SKM-1 treated with dmso at 0.1 percent for 144 hours (cell line): ENCODE data around the gene BLTP2.
"Not testable (repeated sequence)": the region's sequence is repeated elsewhere in the genome, so short reads cannot be mapped to it uniquely, and the experiment has no call there.

Experiments used
- DNase-seq: peaks from one replicate; lab custom pipeline; 2025; ENCODE audit not compliant: unreplicated experiment; lab: John Stamatoyannopoulos, UW

The BLTP2 gene

DNA sequence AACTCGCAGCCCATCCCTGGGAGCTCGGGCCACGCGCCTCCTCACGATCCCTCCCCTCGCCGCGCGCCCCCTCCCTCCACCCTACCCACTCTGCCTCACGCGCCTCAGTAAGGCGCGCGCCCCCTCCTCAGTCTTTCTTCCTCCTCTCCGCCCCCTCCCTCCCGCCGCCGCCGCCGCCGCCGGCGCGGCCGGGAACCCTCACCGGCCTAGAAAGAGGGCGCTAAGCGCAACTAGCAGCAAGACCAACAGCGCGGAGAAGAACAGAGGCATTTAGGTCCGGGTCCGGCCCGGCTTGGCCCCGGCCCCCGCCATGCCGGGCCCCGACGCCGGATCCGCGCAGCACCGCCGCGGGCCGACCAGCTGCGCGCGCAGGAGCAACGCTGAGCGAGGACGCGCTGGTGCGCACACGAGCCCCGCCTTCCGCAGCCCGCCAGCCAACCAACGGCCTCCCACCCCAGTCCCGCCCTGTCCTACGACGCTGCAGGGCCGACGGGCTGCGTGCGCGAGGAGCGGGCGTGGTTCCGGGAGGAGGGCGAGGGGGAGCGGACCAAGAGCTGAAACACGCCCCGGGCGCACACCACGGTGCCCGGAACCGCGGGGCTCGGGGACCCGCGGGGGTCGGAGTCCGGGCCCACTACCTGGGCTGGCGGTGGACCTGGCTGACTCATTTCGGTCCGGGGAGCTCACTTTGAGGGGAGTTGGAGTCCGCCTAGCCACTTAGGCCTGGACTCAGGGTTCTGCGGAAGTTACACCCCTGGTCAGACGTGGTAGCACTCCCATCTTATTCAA lies at the start of gene BLTP2:
Gene BLTP2, minus strand, starts transcription at position 372 of the 789 bp plus-strand sequence. Its CDS starts 102 bp downstream, at position 270.
- DNase-seq: peak; percentile 90

DNA sequence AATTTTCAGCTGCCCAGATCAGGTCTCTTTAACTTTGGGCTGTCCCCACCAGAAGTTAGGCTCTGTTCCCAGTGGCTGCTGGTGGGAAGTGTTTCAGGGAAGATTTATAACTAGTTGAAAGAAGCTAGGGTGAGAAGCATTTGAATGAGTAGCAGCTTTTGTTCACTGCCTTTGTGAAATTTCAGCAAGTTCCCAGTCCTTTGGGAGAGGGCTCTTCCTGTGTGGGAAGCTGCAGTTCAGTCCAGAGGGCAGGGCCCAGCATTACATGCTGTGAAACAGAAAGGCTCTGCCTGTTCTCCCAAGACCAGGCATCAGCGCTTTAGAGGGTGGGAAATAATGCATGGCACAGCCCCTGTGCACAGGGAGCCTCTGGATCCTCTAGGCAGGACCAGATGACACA lies 48.9 kb upstream of the BLTP2 start:
- DNase-seq: no peak

DNA sequence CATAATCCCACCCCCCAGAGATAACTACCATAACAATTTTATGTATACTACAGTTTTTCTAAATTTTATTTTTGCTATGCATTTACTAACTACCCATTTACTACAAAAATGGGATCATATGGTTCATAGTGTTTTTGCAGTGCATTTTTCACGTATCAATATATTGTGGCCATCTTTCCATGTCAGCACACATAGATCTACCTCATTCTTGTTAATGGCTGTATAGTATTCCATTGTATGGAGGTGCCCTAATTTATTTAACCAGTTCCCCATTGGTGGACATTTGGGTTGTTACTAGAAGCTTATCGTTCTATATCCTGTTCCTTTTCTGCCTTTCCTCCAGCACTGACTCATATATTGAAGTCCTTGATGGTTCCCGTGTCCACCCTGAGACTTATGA lies 44.1 kb upstream of the BLTP2 start:
- no peak for DNase-seq

GRCh38 chr17:28688481-28688880 lies 43.5 kb upstream of the BLTP2 start:
- no peak for DNase-seq

GRCh38 chr17:28686296-28686695 lies 41.3 kb upstream of the BLTP2 start:
- DNase-seq: no peak

DNA sequence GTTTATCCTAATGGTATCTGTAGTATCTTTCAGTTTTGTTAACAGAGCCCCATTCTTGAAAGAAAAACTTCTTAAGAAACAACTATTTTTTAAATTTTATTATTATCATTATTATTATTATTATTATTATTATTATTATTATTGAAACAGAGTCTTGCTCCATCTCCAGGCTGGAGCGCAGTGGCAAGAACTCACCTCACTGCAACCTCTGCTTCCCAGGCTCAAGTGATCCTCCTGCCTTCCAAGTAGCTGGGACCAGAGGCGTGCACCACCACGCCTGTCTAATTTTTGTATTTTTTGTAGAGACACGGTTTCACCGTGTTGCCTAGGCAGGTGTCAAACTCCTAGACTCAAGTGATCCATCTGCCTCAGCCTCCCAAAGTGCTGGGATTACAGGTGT lies 40.4 kb upstream of the BLTP2 start:
- no peak for DNase-seq

- DNase-seq: no peak
Measured at GRCh38 chr17:28684963-28685362, 40.0 kb upstream of the BLTP2 start.

GRCh38 chr17:28682655-28683054 lies 37.7 kb upstream of the BLTP2 start:
- DNase-seq: no peak

DNA sequence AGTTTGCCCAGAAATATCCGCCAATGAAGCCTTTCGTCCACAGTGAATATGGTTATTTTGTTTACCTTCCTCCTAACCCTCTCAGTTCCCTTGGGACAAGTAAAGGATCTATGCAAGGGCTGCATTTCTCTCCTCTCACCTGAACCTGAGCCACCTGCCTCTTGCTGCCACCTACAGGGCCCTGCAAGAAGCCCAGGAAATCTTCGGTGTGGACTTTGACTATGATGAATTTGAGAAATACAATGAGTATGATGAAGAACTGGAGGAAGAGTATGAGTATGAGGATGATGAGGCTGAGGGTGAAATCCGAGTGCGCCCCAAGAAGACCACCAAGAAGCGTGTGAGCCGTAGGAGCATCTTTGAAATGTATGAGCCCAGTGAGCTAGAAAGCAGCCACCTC lies 31.0 kb upstream of the BLTP2 start:
- DNase-seq: no peak

- DNase-seq: no peak
Measured at GRCh38 chr17:28675490-28675889, 30.5 kb upstream of the BLTP2 start.

GRCh38 chr17:28669918-28670317 lies 25.0 kb upstream of the BLTP2 start:
- DNase-seq: no peak

DNA sequence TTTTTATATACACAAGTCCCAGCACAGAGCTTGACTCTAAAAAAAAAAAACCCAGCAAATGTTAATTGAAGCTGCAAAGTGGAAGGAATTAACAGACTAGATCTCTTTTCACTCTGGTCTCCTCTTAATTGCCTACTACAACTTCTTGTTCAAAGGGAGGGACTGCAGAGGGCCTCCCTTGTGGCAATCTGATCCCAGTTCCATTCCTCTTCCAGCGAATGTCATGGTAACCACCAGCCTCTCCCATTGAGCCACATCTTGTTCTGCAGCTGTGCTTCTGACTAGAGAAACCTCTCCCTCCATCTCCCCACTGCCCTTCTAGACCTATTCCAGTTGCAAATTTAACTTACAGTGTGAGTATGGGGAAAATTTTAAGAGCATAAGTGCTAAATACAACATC lies 22.9 kb upstream of the BLTP2 start:
- DNase-seq: no peak

- no peak for DNase-seq
Measured at GRCh38 chr17:28665994-28666393, 21.0 kb upstream of the BLTP2 start.

DNA sequence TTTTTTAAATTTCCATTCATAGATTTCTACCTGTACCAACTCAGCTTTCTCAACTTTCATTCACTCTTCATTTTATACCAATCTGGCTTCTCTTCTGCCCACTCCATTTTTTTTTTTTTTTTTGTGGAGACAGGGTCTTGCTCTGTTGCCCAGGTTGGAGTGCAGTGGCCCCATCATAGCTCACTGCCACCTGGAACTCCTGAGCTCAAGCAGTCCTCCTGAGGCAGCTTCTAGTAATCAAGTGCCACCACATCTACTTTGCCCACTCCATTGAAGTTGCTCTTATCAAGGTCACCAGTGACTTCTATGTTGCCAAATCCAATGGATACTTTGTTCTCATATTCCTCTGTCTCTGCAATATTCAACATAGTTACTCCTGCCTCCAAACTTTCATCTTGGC lies 18.8 kb upstream of the BLTP2 start:
- DNase-seq: no peak

- no peak for DNase-seq
Measured at GRCh38 chr17:28662527-28662829, 17.5 kb upstream of the BLTP2 start.

GRCh38 chr17:28661635-28662526 lies 16.9 kb upstream of the BLTP2 start, which contains the start of the genes SDF2 and SUPT6H:
TSS of gene SDF2 (minus strand) at chr17:28661906. CDS start at chr17:28661876, 30 bp downstream.
TSS of gene SUPT6H (plus strand) at chr17:28662205. CDS start at chr17:28673402, 11,197 bp downstream.
- peak; percentile 89 for DNase-seq

GRCh38 chr17:28659497-28659881 lies 14.5 kb upstream of the BLTP2 start:
- DNase-seq: not testable (repeated sequence)

GRCh38 chr17:28658766-28659496 lies 14.0 kb upstream of the BLTP2 start:
- not testable (repeated sequence) for DNase-seq

DNA sequence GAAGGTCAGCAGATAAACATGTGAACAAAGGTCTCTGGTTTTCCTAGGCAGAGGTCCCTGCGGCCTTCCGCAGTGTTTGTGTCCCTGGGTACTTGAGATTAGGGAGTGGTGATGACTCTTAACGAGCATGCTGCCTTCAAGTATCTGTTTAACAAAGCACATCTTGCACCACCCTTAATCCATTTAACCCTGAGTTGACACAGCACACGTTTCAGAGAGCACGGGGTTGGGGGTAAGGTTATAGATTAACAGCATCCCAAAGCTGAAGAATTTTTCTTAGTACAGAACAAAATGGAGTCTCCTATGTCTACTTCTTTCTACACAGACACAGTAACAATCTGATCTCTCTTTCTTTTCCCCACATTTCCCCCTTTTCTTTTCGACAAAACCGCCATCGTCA lies 13.4 kb upstream of the BLTP2 start:
- DNase-seq: not testable (repeated sequence)

DNA sequence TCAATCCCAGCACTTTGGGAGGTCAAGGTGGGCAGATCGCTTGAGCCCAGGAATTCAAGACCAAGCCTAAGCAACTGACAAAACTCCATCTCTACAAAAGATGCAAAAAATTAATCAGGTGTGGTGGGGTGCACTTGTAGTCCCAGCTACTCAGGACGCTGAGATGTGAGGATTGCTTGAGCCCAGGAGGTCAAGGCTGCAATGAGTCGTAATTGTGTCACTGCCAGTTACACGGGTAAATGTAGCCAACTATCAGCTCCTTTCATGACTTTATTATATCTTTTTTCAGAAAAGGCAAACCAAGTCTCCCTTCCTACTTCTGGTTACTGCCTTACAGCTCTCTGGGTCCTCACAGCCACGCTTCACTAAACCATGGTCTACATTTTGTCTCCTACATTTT lies 12.8 kb upstream of the BLTP2 start:
- DNase-seq: no peak

GRCh38 chr17:28655160-28655559 lies 10.2 kb upstream of the BLTP2 start:
- no peak for DNase-seq
